ENCODE measurements around the gene KRTAP10-12. TPM values are rescaled to one million over a fixed set of nuclear protein-coding genes. Genes with fewer than 3 reads are reported as not detected.

KRTAP10-12 gene
- total RNA-seq, 1 donor from 2014 or later, result not detected

- no peak for DNase-seq
Measured at GRCh38 chr21:44699502-44700001, 2.6 kb downstream of the KRTAP10-12 start.

GRCh38 chr21:44700101-44701022 lies 3.4 kb downstream of the KRTAP10-12 start:
- DNase-seq, result no peak

- DNase-seq, result no peak
Measured at GRCh38 chr21:44701023-44701400, 4.0 kb downstream of the KRTAP10-12 start.

DNA sequence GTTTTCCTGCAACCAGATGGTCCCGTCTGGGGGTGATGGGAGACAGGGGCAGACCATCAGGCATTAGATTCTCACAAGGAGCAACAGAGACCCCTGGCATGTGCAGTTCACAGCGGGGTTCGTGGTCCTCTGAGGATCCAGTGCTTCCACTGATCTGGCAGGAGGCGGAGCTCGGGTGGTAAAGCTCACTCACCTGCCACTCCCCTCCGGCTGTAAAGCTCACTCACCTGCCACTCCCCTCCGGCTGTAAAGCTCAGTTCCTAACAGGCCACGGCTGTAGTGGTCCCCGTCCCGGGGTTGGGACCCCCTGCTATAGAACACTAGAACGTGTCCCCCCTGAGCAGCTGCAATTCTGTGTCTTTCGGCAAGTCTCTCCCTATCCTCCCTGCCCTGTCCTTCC lies 4.6 kb downstream of the KRTAP10-12 start:
- DNase-seq, result no peak

DNA sequence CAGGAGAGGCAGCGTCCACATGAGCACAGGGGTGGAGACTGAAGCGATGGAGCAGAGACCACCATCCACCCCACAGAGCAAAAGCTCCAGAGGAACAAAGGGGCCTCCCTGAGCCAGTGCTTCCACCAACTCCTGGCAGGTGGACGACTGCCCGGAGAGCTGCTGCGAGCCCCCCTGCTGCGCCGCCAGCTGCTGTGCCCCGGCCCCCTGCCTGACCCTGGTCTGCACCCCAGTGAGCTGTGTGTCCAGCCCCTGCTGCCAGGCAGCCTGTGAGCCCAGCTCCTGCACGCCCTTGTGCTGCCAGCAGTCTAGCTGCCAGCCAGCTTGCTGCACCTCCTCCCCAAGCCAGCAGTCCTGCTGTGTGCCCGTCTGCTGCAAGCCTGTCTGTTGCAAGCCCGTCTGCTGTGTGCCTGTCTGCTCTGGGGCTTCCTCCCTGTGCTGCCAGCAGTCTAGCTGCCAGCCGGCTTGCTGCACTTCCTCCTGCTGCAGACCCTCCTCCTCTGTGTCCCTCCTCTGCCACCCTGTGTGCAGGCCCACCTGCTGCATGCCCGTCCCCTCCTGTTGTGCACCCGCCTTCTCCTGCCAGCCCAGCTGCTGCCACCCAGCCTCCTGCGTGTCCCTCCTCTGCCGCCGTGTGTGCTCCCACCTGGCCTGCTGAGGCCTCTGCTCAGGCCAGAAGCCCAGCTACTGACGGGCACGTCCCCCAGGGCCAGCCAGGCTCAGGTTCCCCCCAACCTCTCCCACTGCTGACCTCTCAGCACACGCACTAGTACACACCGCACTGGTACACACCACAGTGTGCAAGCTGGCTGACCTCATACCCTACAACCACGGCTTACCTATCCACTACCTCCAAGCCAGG lies 5.4 kb downstream of the KRTAP10-12 start:
- no peak for DNase-seq

DNA sequence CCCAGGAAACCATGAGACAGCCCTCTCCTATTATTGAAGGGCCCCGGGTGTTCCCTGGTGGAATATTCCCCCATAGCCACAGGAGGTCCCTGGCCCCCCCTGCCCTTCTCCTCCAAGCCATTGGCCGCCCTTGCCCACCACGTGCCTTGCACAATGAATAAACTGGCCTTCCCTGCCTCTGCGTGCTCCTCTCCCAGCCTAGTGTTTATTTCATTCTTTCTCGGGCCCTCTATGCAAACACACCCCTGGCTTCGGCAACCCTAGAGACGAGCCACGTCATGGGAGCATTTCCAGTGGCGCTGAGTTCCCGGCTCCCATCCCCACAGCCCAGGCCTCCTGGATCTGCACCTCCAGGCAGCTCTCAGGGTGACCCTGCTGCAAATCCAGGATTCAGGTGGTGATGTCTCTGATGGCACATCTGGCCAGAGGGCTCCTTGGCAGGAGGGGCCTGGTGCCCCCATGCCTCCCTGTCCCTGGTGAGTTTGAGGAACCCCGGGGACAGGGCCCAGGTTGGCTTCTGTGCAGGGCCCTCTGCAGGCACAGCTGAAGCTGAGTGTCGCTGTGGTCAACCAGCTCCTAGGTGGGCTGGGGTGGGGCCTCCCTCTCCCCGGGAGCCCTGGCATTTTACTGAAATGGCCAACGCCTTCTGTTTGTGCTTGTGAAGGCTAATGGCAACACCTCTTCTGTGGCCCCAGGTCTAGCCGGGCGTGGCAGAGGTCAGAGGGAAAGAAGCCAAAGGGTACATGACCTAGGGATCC lies 6.2 kb downstream of the KRTAP10-12 start:
- DNase-seq, result no peak

- no peak for DNase-seq
Measured at GRCh38 chr21:44703731-44704635, 7.0 kb downstream of the KRTAP10-12 start.

DNA sequence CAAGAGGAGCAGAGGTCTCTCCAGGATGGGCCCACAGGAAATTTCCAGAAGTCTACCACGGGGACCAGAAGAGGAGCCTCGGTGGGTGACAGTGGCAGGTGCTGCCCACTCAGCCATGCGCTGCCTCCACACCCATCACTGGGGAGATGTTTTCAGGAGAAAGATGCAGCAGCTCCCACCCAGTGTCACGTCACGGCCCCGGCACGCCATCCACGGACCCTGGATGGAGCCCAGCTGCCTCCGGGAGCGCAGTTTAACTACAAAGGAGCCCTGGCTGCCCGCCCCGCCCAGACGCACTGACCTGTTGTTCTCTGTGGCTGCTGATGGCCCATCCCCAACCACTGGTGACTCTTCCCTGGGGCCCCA lies 7.6 kb downstream of the KRTAP10-12 start:
- no peak for DNase-seq

- no peak for DNase-seq
Measured at GRCh38 chr21:44706026-44706705, 9.2 kb downstream of the KRTAP10-12 start.

DNA sequence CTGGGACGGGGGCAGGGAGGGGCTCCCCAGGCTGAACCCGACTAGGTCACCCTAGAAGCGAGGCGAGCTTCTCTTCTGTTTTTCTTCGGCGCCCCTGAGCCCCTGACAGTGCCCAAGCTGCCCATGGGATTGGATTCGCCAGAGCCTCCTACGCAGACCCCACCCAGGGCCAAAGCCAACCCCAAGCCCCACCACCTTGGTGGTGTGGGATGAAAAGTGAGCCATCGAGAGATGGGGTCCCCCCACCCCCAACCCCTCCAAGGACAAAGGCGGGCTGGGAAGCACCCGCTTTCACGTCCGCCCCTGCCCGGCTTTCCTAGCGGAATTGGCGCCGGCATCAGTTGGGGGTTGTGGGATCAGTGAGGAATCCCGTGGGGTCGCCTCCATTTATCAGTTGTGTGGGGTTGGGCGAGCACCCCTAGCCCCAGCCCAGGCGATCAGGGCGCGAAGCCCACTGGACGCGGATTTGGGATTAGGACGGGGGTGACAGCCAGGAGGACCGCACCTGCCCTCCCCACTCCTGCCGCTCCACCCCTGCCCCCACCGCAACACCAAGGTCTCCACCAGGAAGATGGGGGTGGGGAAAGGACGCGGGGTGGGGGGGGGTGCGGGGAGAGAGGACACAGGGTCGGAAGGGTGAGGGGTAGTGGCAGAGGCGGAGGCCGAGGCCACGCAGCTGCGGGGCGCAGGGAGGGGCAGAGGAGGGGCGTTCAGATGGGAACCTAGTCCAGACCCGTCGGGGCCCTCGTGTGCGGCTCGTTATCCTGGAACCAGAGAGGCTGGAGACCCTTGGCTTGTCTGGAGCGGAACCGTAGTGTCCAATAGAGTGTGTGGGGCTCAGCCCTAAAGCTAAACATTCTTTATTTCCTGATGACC lies 10.0 kb downstream of the KRTAP10-12 start:
- DNase-seq, result no peak

- DNase-seq, result no peak
Measured at GRCh38 chr21:44708213-44708865, 11.4 kb downstream of the KRTAP10-12 start.

GRCh38 chr21:44708866-44709425 lies 12.0 kb downstream of the KRTAP10-12 start:
- no peak for DNase-seq

DNA sequence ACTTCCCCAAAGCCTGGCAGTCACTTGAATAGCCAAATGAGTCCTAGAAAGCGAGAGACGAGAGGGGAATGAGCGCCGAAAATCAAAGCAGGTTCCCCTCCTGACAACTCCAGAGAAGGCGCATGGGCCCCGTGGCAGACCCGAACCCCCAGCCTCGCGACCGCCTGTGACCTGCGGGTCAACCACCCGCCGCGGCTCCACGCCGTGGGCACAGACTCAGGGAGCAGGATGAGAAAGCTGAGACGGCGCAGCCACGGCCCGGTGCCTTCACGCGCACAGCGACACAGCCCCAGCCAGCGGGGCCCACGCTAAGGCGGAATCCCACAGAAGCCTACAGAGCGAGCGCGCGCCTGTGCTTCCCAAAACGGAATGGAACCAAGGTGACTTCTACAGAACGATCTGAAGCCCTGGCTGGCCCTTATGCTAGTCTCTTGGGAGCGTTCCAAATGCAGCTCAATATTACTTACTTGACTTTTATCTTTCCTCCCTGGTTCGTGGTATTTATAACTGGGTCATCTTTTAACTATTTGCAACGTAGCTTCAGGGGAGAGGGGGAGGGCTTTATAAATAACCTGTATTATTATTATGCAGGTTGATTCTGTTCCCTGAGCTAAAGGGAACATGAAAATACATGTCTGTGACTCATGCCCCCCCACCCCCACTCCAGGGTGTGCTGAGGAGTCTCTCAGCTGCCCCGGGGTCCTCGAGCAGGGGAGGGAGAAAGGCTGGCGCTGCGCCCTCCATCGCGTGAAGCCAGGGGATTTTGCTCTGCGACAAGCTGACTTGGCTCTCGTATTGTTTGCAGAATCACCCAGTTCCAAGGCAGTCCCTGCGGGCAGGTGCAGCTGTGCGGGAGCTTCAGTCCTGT lies 12.7 kb downstream of the KRTAP10-12 start:
- DNase-seq, result no peak

- DNase-seq, result no peak
Measured at GRCh38 chr21:44710294-44710665, 13.3 kb downstream of the KRTAP10-12 start.

DNA sequence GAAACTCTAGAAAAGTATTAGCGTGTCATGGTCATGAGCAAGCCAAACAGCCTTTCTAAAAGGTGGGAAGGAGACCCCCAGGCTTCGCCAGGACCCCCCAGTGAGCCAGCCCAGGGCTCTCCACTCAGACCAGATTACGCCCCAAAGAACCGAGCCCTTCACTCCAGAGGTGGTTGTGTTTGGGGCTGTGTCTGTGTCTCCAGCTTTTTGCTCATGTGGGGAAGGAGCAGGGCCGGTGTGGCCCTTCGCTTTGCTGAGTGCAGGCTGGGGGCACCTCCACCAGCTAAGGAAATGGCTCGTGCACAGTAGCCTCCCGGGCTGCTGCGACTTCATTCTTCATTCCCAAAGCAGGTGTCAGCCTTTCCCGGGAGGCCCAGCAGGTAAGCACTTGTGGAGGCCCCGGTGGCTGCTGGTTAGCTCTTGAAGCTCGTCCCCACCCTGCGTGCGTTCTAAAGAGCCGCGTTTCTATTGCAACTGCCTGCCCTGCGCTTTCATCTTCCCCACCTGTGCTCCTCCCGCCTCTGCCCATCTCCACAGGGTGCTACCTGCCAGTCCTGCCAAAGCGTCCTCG lies 13.9 kb downstream of the KRTAP10-12 start:
- no peak for DNase-seq

DNA sequence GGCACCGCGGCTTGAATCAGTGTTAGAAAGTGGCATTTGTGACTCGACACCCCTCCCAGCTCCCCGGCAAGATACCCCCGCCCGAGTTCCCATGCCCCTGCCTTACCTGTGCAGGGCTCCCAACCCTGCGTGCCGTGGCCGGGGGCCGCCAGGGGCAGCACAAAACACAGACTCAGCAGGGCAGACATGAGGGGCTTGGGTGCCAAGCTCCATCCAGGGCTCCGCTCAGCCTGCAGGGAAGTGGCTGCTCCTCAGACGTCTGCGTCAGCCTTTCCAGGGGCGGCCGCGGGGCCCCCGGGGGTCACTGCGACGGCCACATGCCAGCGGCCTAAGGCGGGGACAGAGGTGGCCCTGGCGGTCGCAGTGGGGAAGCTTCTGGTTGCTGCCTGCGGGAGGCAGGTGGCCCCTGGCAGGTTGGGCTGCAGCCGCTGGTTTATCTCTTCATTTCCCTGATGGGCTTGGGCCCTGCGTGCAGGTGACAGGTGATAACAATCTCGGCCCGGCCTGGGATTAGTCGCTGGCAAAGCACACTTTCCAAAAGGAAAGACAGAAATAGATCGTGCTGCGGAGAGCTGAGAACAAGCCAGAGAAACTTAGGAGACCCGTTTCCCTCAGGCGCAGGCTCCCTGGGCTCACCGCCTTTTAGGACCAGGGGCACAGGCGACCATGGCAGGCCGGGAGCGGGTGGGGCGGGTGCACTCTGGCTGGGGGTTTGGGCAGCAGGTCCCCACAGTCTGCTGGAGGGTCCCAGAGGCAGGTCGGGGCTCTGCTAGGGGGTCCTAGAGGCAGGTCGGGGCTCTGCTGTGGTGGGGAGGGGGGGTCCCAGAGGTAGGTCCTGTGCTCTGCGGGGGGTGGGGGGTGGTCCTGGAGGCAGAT lies 14.6 kb downstream of the KRTAP10-12 start, which contains the start of gene TSPEAR:
Gene TSPEAR, minus strand, starts transcription at position 246 of the 876 bp plus-strand sequence. Its CDS starts 58 bp downstream, at position 188.
- no peak for DNase-seq
